ENCODE data around the gene PCDHAC2. TPM values are rescaled to one million over a fixed set of nuclear protein-coding genes. Genes with fewer than 3 reads are reported as not detected.

The PCDHAC2 gene
- polyA plus RNA-seq (2013), result 2.2 and 2.4 TPM in 2 replicates

GRCh38 chr5:140966293-140967225, at the start of gene PCDHAC2:
TSS of gene PCDHAC2 (plus strand) at chr5:140966476. CDS start at chr5:140966767, 291 bp downstream.
- H3K23ac ChIP-seq (ENCODE audit: low read length), result no peak within 1 kb of the TSS
- H3K36me3 ChIP-seq (ENCODE audit: control insufficient read depth in 1 of 2, insufficient read depth in 2 of 2, low read length in 2 of 2), result no peaks in the 10 kb centered on the region
- no peaks in the 10 kb centered on the region for H3K79me2 ChIP-seq (ENCODE audit: control insufficient read depth, insufficient read depth, low read length, poor library complexity)
- WGBS (ENCODE audit: extremely low coverage, insufficient coverage, insufficient read length), result no CpG with 5 or more reads among the region's 80 CpGs
- H3K79me1 ChIP-seq (ENCODE audit: low read length), result no peaks in the 10 kb centered on the region
- H2BK5ac ChIP-seq (ENCODE audit: low read depth, low read length, poor library complexity), result no peak within 1 kb of the TSS
- H3K9me3 ChIP-seq (ENCODE audit: insufficient read depth, low read depth, low read length), result no peaks in the 10 kb centered on the region
- H4K12ac ChIP-seq (ENCODE audit: low read depth, low read length), result no peak within 1 kb of the TSS
- H3K4me2 ChIP-seq (ENCODE audit: low read length), result peak within 1 kb of the TSS; percentile 98
- no peak within 1 kb of the TSS for H2AK5ac ChIP-seq (ENCODE audit: low read length)
- H3K14ac ChIP-seq (ENCODE audit: low read length), result peak within 1 kb of the TSS; percentile 32
- DNase-seq, result no peak
- H3K4me1 ChIP-seq (ENCODE audit: control insufficient read depth in 1 of 2, insufficient read depth in 2 of 2, low read length in 2 of 2), result peaks cover 9% of the 10 kb centered on the region in 2 experiments
- H2BK12ac ChIP-seq (ENCODE audit: low read length), result no peak within 1 kb of the TSS
- H3K4me3 ChIP-seq (ENCODE audit: low read depth, low read length), result peak within 1 kb of the TSS; percentile 75
- H3K27me3 ChIP-seq (ENCODE audit: insufficient read depth, low read length), result no peaks in the 10 kb centered on the region
- H4K91ac ChIP-seq (ENCODE audit: low read depth, low read length), result no peak within 1 kb of the TSS
- H2BK120ac ChIP-seq (ENCODE audit: insufficient read depth, low read length, poor library complexity), result no peak within 1 kb of the TSS
- H2AFZ ChIP-seq (ENCODE audit: insufficient read depth, low read length, poor library complexity), result peak within 1 kb of the TSS; percentile 9
- H3K18ac ChIP-seq (ENCODE audit: low read length), result no peak within 1 kb of the TSS
- peak within 1 kb of the TSS; percentile 2 for H3K9ac ChIP-seq (ENCODE audit: low read length)
- no peak within 1 kb of the TSS for H3K27ac ChIP-seq (ENCODE audit: low read depth, low read length)
- no peak within 1 kb of the TSS for H4K8ac ChIP-seq (ENCODE audit: low read depth, low read length)
- H3K4ac ChIP-seq (ENCODE audit: low read depth, low read length), result no peak within 1 kb of the TSS

- Histone ChIP-seq H3K9ac (ENCODE audit: low read length) (no peak overlapping the region), H4K91ac (ENCODE audit: low read depth, low read length) (no peak overlapping the region), H4K12ac (ENCODE audit: low read depth, low read length) (no peak overlapping the region), H3K4ac (ENCODE audit: low read depth, low read length) (no peak overlapping the region), H2BK12ac (ENCODE audit: low read length) (no peak overlapping the region), H2BK120ac (ENCODE audit: insufficient read depth, low read length, poor library complexity) (no peak overlapping the region), H3K36me3 (ENCODE audit: control insufficient read depth in 1 of 2, insufficient read depth in 2 of 2, low read length in 2 of 2) (no peaks in the 10 kb centered on the region), H3K79me2 (ENCODE audit: control insufficient read depth, insufficient read depth, low read length, poor library complexity) (no peaks in the 10 kb centered on the region), H3K14ac (ENCODE audit: low read length) (no peak overlapping the region), H3K4me3 (ENCODE audit: low read depth, low read length) (no peak overlapping the region), H3K4me2 (ENCODE audit: low read length) (no peak overlapping the region), H3K9me3 (ENCODE audit: insufficient read depth, low read depth, low read length) (peaks cover 3% of the 10 kb centered on the region), H2BK5ac (ENCODE audit: low read depth, low read length, poor library complexity) (no peak overlapping the region), H3K23ac (ENCODE audit: low read length) (no peak overlapping the region), H4K8ac (ENCODE audit: low read depth, low read length) (no peak overlapping the region), H3K27ac (ENCODE audit: low read depth, low read length) (no peak overlapping the region), H3K18ac (ENCODE audit: low read length) (no peak overlapping the region), H3K79me1 (ENCODE audit: low read length) (peaks cover 2% of the 10 kb centered on the region), H3K4me1 (ENCODE audit: control insufficient read depth in 1 of 2, insufficient read depth in 2 of 2, low read length in 2 of 2) (peaks cover 9 to 13% of the 10 kb centered on the region in 2 experiments), H2AK5ac (ENCODE audit: low read length) (no peak overlapping the region), H2AFZ (ENCODE audit: insufficient read depth, low read length, poor library complexity) (no peak overlapping the region), H3K27me3 (ENCODE audit: insufficient read depth, low read length) (no peaks in the 10 kb centered on the region)
- no CpG with 5 or more reads among the region's 4 CpGs for WGBS (ENCODE audit: extremely low coverage, insufficient coverage, insufficient read length)
- no peak for DNase-seq
Observed at GRCh38 chr5:140923601-140924000, 42.7 kb upstream of the PCDHAC2 start.

DNA sequence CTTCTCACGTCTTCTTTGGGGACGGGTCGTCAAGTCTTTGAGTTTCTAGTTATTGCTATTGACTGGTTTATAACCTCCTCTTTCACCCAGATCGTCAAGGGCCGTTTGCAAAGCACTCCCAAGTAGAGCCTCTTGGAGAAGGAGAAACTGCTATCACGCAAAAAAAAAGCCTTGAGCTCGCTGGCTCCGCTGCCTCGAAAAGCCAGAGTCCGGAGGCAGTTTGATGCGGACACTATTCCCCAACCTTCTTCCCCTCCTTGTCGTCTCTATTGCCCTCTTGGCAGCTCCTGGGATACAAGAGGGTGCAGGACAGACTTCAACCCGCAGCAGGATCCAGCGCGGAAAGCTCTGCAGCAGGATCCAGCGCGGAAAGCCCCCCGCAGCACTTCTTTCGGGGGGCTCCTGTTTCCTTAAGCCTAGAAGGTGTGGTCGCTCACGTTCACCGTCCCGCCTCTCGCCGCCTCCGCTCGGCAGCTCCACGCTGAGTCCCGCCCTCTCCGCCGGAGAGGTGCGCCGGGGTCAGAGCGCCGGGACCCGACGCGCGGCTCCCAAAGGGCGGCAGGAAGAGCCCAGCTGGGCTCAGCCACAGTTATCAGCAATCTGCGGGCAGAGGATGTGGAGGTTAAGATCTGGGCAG, 40.4 kb upstream of the PCDHAC2 start, which contains the start of gene PCDHAC1:
Gene PCDHAC1 (plus strand): TSS at position 494 of the 637 bp plus-strand sequence. CDS start 594 bp downstream, outside the sequence.
- no CpG with 5 or more reads among the region's 41 CpGs for WGBS (ENCODE audit: extremely low coverage, insufficient coverage, insufficient read length)

GRCh38 chr5:140926443-140927227, 39.6 kb upstream of the PCDHAC2 start:
- no CpG with 5 or more reads among the region's 74 CpGs for WGBS (ENCODE audit: extremely low coverage, insufficient coverage, insufficient read length)

More for the DNA sequence above, 40.4 kb upstream of the PCDHAC2 start, which contains the start of gene PCDHAC1:
- DNase-seq, result no peak
- Histone ChIP-seq H3K4me3 (ENCODE audit: low read depth, low read length) (peak within 1 kb of the TSS; percentile 76), H2AK5ac (ENCODE audit: low read length) (no peak within 1 kb of the TSS), H2BK5ac (ENCODE audit: low read depth, low read length, poor library complexity) (no peak within 1 kb of the TSS), H3K79me2 (ENCODE audit: control insufficient read depth, insufficient read depth, low read length, poor library complexity) (no peaks in the 10 kb centered on the region), H3K27ac (ENCODE audit: low read depth, low read length) (no peak within 1 kb of the TSS), H4K12ac (ENCODE audit: low read depth, low read length) (no peak within 1 kb of the TSS), H2BK12ac (ENCODE audit: low read length) (no peak within 1 kb of the TSS), H3K36me3 (ENCODE audit: control insufficient read depth in 1 of 2, insufficient read depth in 2 of 2, low read length in 2 of 2) (no peaks in the 10 kb centered on the region), H3K4ac (ENCODE audit: low read depth, low read length) (no peak within 1 kb of the TSS), H3K79me1 (ENCODE audit: low read length) (peaks cover 2% of the 10 kb centered on the region), H2AFZ (ENCODE audit: insufficient read depth, low read length, poor library complexity) (peak within 1 kb of the TSS; percentile 56), H3K27me3 (ENCODE audit: insufficient read depth, low read length) (no peaks in the 10 kb centered on the region), H4K91ac (ENCODE audit: low read depth, low read length) (no peak within 1 kb of the TSS), H3K18ac (ENCODE audit: low read length) (peak within 1 kb of the TSS; percentile 27), H3K14ac (ENCODE audit: low read length) (no peak within 1 kb of the TSS), H2BK120ac (ENCODE audit: insufficient read depth, low read length, poor library complexity) (peak within 1 kb of the TSS; percentile 16), H3K23ac (ENCODE audit: low read length) (no peak within 1 kb of the TSS), H3K9ac (ENCODE audit: low read length) (peak within 1 kb of the TSS; percentile 71), H3K4me1 (ENCODE audit: control insufficient read depth in 1 of 2, insufficient read depth in 2 of 2, low read length in 2 of 2) (peaks cover 9 to 13% of the 10 kb centered on the region in 2 experiments), H3K9me3 (ENCODE audit: insufficient read depth, low read depth, low read length) (peaks cover 3% of the 10 kb centered on the region), H3K4me2 (ENCODE audit: low read length) (peak within 1 kb of the TSS; percentile 89), H4K8ac (ENCODE audit: low read depth, low read length) (no peak within 1 kb of the TSS)

More at GRCh38 chr5:140926443-140927227, 39.6 kb upstream of the PCDHAC2 start:
- H2BK12ac ChIP-seq (ENCODE audit: low read length), result no peak overlapping the region
- H3K23ac ChIP-seq (ENCODE audit: low read length), result no peak overlapping the region
- DNase-seq, result peak in 1 of 2 donors; percentile 5
- H3K27ac ChIP-seq (ENCODE audit: low read depth, low read length), result no peak overlapping the region
- H3K9me3 ChIP-seq (ENCODE audit: insufficient read depth, low read depth, low read length), result peaks cover 3% of the 10 kb centered on the region
- H4K12ac ChIP-seq (ENCODE audit: low read depth, low read length), result no peak overlapping the region
- H2AFZ ChIP-seq (ENCODE audit: insufficient read depth, low read length, poor library complexity), result peak overlapping the region; percentile 56
- H3K9ac ChIP-seq (ENCODE audit: low read length), result no peak overlapping the region
- H3K4me2 ChIP-seq (ENCODE audit: low read length), result peak overlapping the region; percentile 89
- no peak overlapping the region for H2BK5ac ChIP-seq (ENCODE audit: low read depth, low read length, poor library complexity)
- H3K4me3 ChIP-seq (ENCODE audit: low read depth, low read length), result peak overlapping the region; percentile 76
- H3K18ac ChIP-seq (ENCODE audit: low read length), result peak overlapping the region; percentile 27
- H2AK5ac ChIP-seq (ENCODE audit: low read length), result no peak overlapping the region
- H3K4me1 ChIP-seq (ENCODE audit: control insufficient read depth in 1 of 2, insufficient read depth in 2 of 2, low read length in 2 of 2), result peaks cover 9 to 13% of the 10 kb centered on the region in 2 experiments
- no peak overlapping the region for H2BK120ac ChIP-seq (ENCODE audit: insufficient read depth, low read length, poor library complexity)
- no peak overlapping the region for H3K14ac ChIP-seq (ENCODE audit: low read length)
- H3K36me3 ChIP-seq (ENCODE audit: control insufficient read depth in 1 of 2, insufficient read depth in 2 of 2, low read length in 2 of 2), result no peaks in the 10 kb centered on the region
- no peak overlapping the region for H4K8ac ChIP-seq (ENCODE audit: low read depth, low read length)
- H4K91ac ChIP-seq (ENCODE audit: low read depth, low read length), result no peak overlapping the region
- H3K4ac ChIP-seq (ENCODE audit: low read depth, low read length), result no peak overlapping the region
- peaks cover 2% of the 10 kb centered on the region for H3K79me1 ChIP-seq (ENCODE audit: low read length)
- no peaks in the 10 kb centered on the region for H3K79me2 ChIP-seq (ENCODE audit: control insufficient read depth, insufficient read depth, low read length, poor library complexity)
- no peaks in the 10 kb centered on the region for H3K27me3 ChIP-seq (ENCODE audit: insufficient read depth, low read length)

All from trophoblast cell (in vitro differentiated cells and primary cell).